ENCODE data around the gene PODXL.
"Not testable (repeated sequence)": the region's sequence is repeated elsewhere in the genome, so short reads cannot be mapped to it uniquely, and the experiment has no call there.

The PODXL gene

GRCh38 chr7:131508754-131509486 is 47.5 kb downstream of the PODXL start:
- DNase-seq: no peak

DNA sequence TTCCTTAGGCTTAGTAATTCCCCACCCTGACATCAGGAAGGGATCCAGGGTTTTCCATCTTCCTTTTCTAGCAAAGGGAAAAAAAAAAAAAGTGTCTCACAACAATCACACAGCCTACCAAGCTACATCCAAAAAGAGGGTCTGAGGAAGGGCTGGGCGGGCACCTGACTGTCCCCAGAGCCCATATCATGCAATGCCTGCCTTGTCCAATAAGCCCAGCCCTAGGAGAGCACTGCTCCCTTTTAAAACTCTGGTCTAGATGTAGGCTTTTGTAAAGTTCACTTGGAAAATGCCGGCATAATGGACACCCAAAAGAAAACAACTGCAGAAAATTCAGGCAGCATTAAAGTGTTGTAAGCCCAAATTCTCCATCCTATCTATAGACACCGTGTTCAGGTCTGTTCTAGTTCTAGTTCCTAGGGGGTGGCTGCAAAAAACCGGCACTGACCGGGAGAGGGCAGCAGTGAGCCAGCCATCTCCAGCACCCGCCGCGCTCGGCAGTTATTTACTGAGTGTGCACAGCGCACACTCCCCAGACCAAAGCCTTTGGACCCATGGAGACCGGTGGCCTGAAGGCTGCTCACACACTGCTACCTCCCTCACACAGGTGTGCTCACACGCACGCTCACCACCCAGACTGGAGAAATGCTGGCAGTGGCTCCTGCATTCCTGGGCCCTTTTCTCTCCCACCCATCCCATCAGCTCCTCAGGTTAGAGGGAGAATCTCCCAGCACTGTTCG is 48.7 kb downstream of the PODXL start:
- DNase-seq: peak in 13 of 14 donors; percentile 17 to 74 (median 58)

- DNase-seq: peak in 1 of 14 donors; percentile 52
These were observed 49.8 kb downstream of the PODXL start for GRCh38 chr7:131506597-131506996.

DNA sequence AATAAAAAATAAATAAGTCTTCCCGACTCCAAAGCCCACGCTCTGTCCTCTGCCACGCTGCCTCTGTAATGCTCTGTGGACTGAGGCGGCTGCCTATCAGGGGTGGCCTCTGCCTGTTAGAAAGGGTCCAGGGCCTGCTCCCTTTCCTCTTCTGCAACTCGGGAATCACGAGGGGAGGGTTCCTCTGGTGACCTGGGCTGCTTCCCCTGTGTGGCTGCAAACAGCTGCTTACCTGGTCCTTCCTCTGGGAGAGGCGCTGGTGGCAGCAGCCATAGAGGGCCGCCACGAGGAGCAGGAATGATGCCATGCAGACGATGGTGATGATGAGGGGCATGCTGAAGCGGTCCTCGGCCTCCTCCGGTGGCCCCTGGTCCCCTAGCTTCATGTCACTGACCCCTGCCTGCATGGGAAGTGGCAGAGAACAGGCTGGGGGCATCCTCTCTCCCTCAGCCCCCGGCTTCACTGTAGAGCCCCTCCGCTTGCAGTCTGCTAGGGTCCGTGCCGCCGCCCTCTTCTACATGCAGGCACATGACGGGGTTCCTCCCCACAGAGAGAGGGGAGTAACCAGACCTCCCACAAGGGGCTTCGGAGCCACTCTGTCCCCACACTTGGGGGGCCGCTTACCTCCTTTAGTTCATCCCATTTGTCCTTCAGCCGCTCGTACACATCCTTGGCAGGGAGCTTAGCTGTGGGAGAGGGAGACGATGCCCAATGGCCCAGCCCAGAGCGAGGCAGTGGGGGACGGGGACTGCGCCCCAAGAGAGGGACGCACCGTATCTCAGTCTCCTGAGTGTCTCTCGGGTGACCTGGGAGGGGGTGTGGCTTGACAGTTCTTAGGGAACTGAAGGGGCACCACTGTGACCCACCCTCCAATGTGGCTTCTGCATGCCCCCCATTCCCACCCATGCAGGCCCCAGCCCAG is 50.5 kb downstream of the PODXL start:
- no peak for DNase-seq

GRCh38 chr7:131505037-131505620 is 51.3 kb downstream of the PODXL start:
- not testable (repeated sequence) for DNase-seq

- no peak for DNase-seq
These were observed 52.1 kb downstream of the PODXL start for GRCh38 chr7:131504157-131504899.

DNA sequence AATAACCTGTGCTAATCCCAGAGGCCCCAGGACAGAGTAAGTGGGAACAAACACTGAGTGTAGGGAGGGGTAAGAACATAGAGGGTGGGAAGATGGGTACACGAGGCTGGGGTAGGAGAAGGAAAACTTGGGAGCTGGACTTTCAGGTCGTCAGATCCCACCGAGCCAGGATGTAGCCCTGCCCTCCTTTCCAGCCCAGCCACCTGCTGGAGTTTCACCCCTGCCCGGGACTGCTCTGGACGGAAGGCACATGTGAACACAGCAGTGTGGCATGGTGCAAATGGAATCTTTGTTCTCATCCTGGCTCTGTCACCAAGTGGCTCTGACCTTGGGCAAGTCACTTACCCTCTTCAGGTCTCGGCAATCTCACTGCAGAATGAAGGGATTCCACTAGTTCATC is 52.8 kb downstream of the PODXL start:
- DNase-seq: no peak

DNA sequence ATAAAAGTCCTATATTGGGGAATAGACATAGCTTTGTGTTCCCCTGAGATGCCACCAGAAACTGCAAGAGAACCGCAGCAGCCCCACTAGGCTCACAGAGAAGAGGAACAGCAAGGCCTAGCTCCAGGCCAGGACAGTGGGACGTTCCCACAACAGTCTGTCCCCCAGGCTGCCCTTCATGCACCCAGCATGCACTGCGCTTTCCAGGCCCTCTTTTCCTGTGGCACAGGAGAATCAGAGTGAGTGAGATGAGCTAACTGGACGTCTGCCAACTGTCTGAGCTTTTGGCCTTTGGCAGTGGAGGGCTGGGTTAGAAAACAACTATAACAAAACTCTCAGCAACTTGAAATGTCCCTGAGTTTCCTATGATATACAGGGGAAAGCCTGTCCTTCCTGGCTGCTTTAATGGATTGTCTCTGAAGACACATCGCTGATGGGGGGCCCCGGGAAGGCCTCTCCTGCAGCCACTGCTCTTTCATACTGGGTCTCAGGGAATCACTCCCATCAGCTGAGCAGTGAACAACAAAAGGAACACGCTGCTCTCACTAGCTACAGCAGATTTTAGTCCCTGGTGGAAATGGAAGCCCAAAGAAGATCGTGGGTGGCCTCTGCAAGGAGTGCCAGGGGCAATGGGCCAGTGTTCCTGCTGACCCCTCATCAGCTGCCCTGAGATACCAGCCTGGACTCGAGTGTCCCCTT is 53.5 kb downstream of the PODXL start:
- DNase-seq: peak in 6 of 14 donors; percentile 9 to 36 (median 24)

DNA sequence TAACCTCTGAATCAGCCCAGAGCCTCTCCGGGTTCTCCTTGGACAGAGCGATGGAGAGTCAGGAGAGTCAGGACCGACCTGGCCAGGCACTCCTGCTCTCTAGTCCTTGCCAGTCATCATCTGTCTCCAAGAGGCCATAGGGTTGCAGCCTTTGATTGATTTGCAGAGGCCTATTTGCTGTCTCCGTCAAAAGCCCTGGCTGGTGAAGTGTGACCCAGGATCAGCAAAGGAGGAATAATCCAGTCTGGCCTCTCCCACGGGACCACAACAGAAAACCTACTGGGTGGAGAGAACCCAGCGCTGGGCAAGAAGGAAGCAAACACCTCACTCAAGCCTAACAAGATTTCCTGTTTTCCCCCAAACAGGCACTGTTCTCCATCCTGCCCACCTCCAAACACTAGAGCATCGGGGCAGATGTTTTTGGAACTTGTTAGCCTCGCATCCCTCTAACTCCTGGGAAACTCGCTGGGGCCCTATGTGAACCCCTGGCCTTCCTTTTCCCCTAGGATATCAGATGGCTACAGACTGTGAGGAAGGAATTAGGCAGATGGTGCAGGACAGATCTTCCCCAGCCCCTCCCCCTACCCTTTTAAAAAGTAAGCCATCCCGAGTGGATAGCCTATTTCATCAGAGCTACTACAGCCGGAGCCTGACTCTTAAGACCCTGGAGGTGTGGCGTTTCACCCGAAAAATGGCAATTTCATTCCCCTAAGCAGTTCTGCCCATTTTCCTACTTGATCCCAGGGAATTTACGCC is 54.3 kb downstream of the PODXL start:
- DNase-seq: no peak

GRCh38 chr7:131501422-131501821 is 55.0 kb downstream of the PODXL start:
- DNase-seq: no peak

- no peak for DNase-seq
These were observed 56.1 kb downstream of the PODXL start for GRCh38 chr7:131500357-131500756.

- DNase-seq: no peak
These were observed 56.6 kb downstream of the PODXL start for GRCh38 chr7:131499801-131500200.

- DNase-seq: no peak
These were observed 58.1 kb downstream of the PODXL start for GRCh38 chr7:131498237-131498885.

DNA sequence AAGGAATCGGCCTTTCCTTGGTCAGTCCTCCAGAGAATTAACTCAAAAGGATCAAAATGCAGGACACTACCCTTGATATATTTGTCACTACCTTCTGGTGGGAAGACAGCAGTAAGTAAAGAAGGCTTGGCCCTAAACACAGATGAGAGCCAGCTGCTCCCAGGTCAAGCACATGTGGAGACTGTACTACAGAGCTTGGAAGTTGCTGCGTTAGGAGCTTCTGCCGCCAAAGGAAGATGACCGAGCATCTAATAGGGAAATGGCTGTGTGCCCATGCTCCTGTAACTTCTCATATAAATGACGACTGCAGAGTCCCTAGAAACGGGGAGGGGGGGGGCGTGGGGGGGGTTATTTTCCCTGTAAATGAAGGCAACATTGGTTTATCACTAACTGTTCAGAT is 59.0 kb downstream of the PODXL start:
- DNase-seq: no peak

DNA sequence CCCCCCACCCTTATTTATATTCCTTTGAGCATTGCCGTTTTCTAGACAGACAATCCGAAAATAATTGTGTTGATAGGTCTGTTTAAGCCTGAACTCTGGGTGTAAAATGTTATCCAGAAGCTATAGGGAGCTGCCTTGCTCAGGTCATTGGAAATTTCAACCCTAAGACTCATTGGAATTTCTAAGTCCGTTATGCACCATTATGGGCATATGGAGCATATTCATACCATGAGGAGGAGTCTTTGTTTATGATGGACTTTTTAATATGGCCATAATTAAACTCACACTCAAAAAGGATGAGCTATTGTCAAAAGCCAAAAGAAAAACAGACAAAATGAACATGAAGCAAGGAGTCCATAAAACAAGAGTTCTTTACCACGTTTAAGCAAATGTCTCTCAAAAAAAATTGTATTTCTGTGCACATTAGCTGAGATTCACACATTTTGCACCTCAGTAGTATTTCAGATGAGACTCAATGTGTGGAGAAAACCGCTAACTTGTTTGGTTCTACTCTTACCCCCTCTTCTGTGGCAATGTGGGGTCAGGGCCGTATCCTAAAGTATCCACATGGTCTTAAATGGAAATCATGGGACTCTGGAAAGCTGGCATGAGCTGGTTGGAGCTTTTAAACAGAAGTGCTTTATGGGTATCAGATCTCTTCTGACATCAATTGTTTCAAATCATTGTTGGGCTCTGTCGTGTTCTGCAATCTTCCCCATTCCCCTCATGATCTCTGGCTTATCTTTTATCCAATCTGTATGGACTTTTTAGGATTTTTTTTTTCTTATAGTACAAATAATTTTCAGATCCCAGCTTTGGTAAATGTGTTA is 60.5 kb downstream of the PODXL start:
- DNase-seq: no peak

DNA sequence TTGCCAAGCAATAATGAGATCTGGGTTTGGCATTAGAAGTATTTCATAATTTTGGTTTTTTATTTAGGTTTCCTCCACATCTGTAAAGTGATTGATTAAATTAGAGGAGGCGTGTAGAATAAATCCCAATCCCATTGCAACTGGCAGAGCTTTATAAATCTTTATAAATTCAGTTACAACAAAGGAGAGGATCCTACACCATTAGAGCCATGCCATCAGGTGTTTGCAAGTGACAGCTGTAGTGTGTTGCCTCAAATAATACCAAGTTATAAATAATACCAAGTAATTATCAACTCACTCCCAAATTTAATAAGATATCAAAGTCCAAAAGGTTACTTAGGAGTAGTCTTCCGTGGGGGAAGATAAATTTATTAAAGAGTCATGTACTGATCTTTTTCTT is 62.2 kb downstream of the PODXL start:
- DNase-seq: no peak

- no peak for DNase-seq
These were observed 62.8 kb downstream of the PODXL start for GRCh38 chr7:131493581-131493980.

- DNase-seq: no peak
These were observed 63.3 kb downstream of the PODXL start for GRCh38 chr7:131493081-131493480.

DNA sequence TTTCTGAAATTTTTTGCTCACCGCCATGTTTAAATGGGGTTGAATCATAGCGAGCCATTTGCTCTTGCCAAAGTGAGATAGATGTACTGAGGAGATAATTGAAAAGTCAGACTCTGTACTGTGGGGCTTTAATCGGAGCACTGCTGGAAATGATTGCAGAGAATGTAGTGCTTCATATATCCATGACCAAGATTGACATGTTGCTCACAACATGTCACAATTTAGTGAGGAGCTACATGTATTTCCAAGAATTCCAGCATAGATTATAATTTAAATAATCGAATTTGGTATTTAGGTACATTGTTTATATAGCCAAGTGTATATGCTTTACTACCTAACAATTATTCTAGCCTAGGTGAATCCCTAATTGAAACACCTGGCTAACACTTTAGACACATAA is 66.5 kb downstream of the PODXL start:
- DNase-seq: no peak
